Mucosa of gallbladder (tissue), 1 donor: ENCODE data around the gene ASIC4. TPM values are rescaled to one million over a fixed set of nuclear protein-coding genes. Genes with fewer than 3 reads are reported as not detected.
A peak's percentile ranks its signal among the peaks of the same experiment; 100 is the strongest.

Experiments
- DNase-seq: peaks from one replicate; pipeline ENCODE4 v3.0.0-alpha.2; 2020; ENCODE audit warnings: low spot score
- total RNA-seq: library from RNA; stranded (reverse); gene quantifications from one replicate; pipeline ENCODE4 v1.2.1, GENCODE V29; 2021
- donor health status: DM: no; HTN: no; CAD: no.

ASIC4 gene
- total RNA-seq, 1 donor from 2014 or later, result not detected

GRCh38 chr2:219552382-219553167, 38.3 kb downstream of the ASIC4 start:
- DNase-seq, result peak; percentile 81

- DNase-seq, result no peak
Observed at GRCh38 chr2:219553168-219553417, 38.8 kb downstream of the ASIC4 start.

GRCh38 chr2:219553463-219553963, 39.2 kb downstream of the ASIC4 start:
- no peak for DNase-seq

- no peak for DNase-seq
Observed at GRCh38 chr2:219554350-219554749, 40.1 kb downstream of the ASIC4 start.

- DNase-seq, result no peak
Observed at GRCh38 chr2:219555956-219556355, 41.7 kb downstream of the ASIC4 start.

- no peak for DNase-seq
Observed at GRCh38 chr2:219556413-219556812, 42.1 kb downstream of the ASIC4 start.

- DNase-seq, result no peak
Observed at GRCh38 chr2:219557320-219557719, 43.0 kb downstream of the ASIC4 start.

- DNase-seq, result no peak
Observed at GRCh38 chr2:219557791-219558785, 43.8 kb downstream of the ASIC4 start.

GRCh38 chr2:219559156-219559915, 45.1 kb downstream of the ASIC4 start:
- no peak for DNase-seq

GRCh38 chr2:219560037-219560892, 46.0 kb downstream of the ASIC4 start:
- DNase-seq, result no peak

- DNase-seq, result no peak
Observed at GRCh38 chr2:219560893-219561178, 46.6 kb downstream of the ASIC4 start.

GRCh38 chr2:219561179-219562048, 47.1 kb downstream of the ASIC4 start:
- DNase-seq, result no peak

GRCh38 chr2:219562049-219563020, 48.1 kb downstream of the ASIC4 start:
- no peak for DNase-seq

GRCh38 chr2:219563271-219563928, 49.1 kb downstream of the ASIC4 start:
- no peak for DNase-seq

- DNase-seq, result no peak
Observed at GRCh38 chr2:219565130-219566080, 51.1 kb downstream of the ASIC4 start.

- DNase-seq, result no peak
Observed at GRCh38 chr2:219566640-219567039, 52.4 kb downstream of the ASIC4 start.

- no peak for DNase-seq
Observed at GRCh38 chr2:219567131-219567530, 52.8 kb downstream of the ASIC4 start.
